Left forelimb (tissue), 1 donor: ENCODE data around the gene RFC2.
"Not testable (repeated sequence)": the region's sequence is repeated elsewhere in the genome, so short reads cannot be mapped to it uniquely, and the experiment has no call there.

ENCODE experiments used
- DNase-seq: peaks from one replicate; pipeline ENCODE4 v3.0.0-alpha.2; 2018; ENCODE audit warnings: low spot score

RFC2 gene

GRCh38 chr7:74248156-74248555 is 6.0 kb downstream of the RFC2 start:
- no peak for DNase-seq

GRCh38 chr7:74246497-74246896 is 7.7 kb downstream of the RFC2 start:
- no peak for DNase-seq

- no peak for DNase-seq
Measured at GRCh38 chr7:74242122-74242443, 12.1 kb downstream of the RFC2 start.

- no peak for DNase-seq
Measured at GRCh38 chr7:74240482-74240881, 13.7 kb downstream of the RFC2 start.

- no peak for DNase-seq
Measured at GRCh38 chr7:74236284-74236683, 17.9 kb downstream of the RFC2 start.

GRCh38 chr7:74235518-74236268 is 18.5 kb downstream of the RFC2 start:
- DNase-seq: no peak

GRCh38 chr7:74233655-74234285 is 20.4 kb downstream of the RFC2 start:
- DNase-seq: no peak

- DNase-seq: no peak
Measured at GRCh38 chr7:74231232-74231590, 23.0 kb downstream of the RFC2 start.

GRCh38 chr7:74230446-74231231 is 23.6 kb downstream of the RFC2 start:
- no peak for DNase-seq

- no peak for DNase-seq
Measured at GRCh38 chr7:74228951-74229900, 25.0 kb downstream of the RFC2 start.

- DNase-seq: no peak
Measured at GRCh38 chr7:74226633-74227032, 27.6 kb downstream of the RFC2 start.

- no peak for DNase-seq
Measured at GRCh38 chr7:74225400-74225799, 28.8 kb downstream of the RFC2 start.

- not testable (repeated sequence) for DNase-seq
Measured at GRCh38 chr7:74224907-74225306, 29.3 kb downstream of the RFC2 start.

GRCh38 chr7:74224511-74224832 is 29.7 kb downstream of the RFC2 start:
- no peak for DNase-seq

- no peak for DNase-seq
Measured at GRCh38 chr7:74223711-74224510, 30.3 kb downstream of the RFC2 start.

- DNase-seq: no peak
Measured at GRCh38 chr7:74222851-74223710, 31.1 kb downstream of the RFC2 start.

- DNase-seq: no peak
Measured at GRCh38 chr7:74221713-74222112, 32.5 kb downstream of the RFC2 start.

- DNase-seq: no peak
Measured at GRCh38 chr7:74220229-74220628, 34.0 kb downstream of the RFC2 start.

GRCh38 chr7:74219416-74219815 is 34.8 kb downstream of the RFC2 start:
- DNase-seq: no peak

- no peak for DNase-seq
Measured at GRCh38 chr7:74218343-74218698, 35.9 kb downstream of the RFC2 start.
